Neural cell (in vitro differentiated cells): ENCODE measurements around the gene GOLGA8B. TPM values are rescaled to one million over a fixed set of nuclear protein-coding genes. Genes with fewer than 3 reads are reported as not detected.
A peak's percentile ranks its signal among the peaks of the same experiment; 100 is the strongest.

Experiments
- H2AFZ ChIP-seq: fragments of 200-600, 300-800 bp; sonication (generic), shearing (Covaris generic); 2 replicates; pipeline ENCODE4 v1.6.0; 2014; ENCODE audit warnings: low read depth, mild to moderate bottlenecking, antibody characterized with exemption, low read length, moderate library complexity
- H3F3A ChIP-seq: fragments of 200-600 bp; shearing (Covaris generic); 2 replicates; pipeline ENCODE4 v1.6.1; 2016; ENCODE audit warnings: mild to moderate bottlenecking, moderate library complexity, mixed read lengths, antibody characterized with exemption, low read length; ENCODE audit not compliant: insufficient read depth, poor library complexity, severe bottlenecking
- H3K27ac ChIP-seq: fragments of 200-600, 300-800 bp; sonication (generic), shearing (Covaris generic); 2 replicates; pipeline ENCODE4 v1.5.1; 2014; ENCODE audit warnings: mild to moderate bottlenecking, low read length, moderate library complexity
- H3K27me3 ChIP-seq: fragments of 300-800, 200-600 bp; sonication (generic), shearing (Covaris generic); 2 replicates; pipeline ENCODE4 v1.6.0; 2014; ENCODE audit warnings: mild to moderate bottlenecking, low read depth, low read length, moderate library complexity; ENCODE audit not compliant: insufficient read depth
- H3K36me3 ChIP-seq: fragments of 300-800, 200-600 bp; sonication (generic), shearing (Covaris generic); 2 replicates; pipeline ENCODE4 v1.5.1; 2014; ENCODE audit warnings: mild to moderate bottlenecking, antibody characterized with exemption, low read length, moderate library complexity; ENCODE audit not compliant: insufficient read depth
- H3K4me2 ChIP-seq: fragments of 300-800, 200-600 bp; sonication (generic), shearing (Covaris generic); 2 replicates; pipeline ENCODE4 v1.6.0; 2014; ENCODE audit warnings: mild to moderate bottlenecking, low read length
- H3K4me3 ChIP-seq: fragments of 300-800, 200-600 bp; sonication (generic), shearing (Covaris generic); 2 replicates; pipeline ENCODE4 v1.5.1; 2014; ENCODE audit warnings: mild to moderate bottlenecking, low read length, moderate library complexity
- H3K79me2 ChIP-seq: fragments of 200-600 bp; shearing (Covaris generic); replicated peaks from 2 replicates; pipeline ENCODE4 v1.6.0; 2014; ENCODE audit warnings: mild to moderate bottlenecking, low read length, moderate library complexity; ENCODE audit not compliant: insufficient read depth
- H3K9ac ChIP-seq: fragments of 300-800, 200-600 bp; sonication (generic), shearing (Covaris generic); 2 replicates; pipeline ENCODE4 v1.6.1; 2016; ENCODE audit warnings: mild to moderate bottlenecking, low read length, mixed read lengths
- H3K9me2 ChIP-seq: fragments of 200-600 bp; shearing (Covaris generic); 2 replicates; pipeline ENCODE4 v1.6.1; 2016; ENCODE audit warnings: mild to moderate bottlenecking, low read length, mixed read lengths; ENCODE audit not compliant: insufficient read depth
- H3K9me3 ChIP-seq: fragments of 200-600, 300-800 bp; sonication (generic), shearing (Covaris generic); 2 replicates; pipeline ENCODE4 v1.6.1; 2016; ENCODE audit warnings: mild to moderate bottlenecking, mixed run types, low read length, moderate library complexity, mixed read lengths
- H4K20me1 ChIP-seq: fragments of 200-600 bp; shearing (Covaris generic); 2 replicates; pipeline ENCODE4 v1.6.1; 2016; ENCODE audit warnings: mild to moderate bottlenecking, mixed run types; ENCODE audit not compliant: insufficient read depth
- EP300 ChIP-seq: fragments of 450-650 bp; conservative IDR thresholded peaks from 2 replicates; pipeline ENCODE4 v1.6.1; 2014; ENCODE audit warnings: antibody characterized with exemption, mild to moderate bottlenecking, moderate library complexity; ENCODE audit not compliant: poor library complexity, severe bottlenecking
- EZH2 ChIP-seq: fragments of 200-600, 300-800 bp; shearing (Covaris generic), sonication (generic); IDR thresholded peaks from 2 replicates; pipeline ENCODE4 v1.6.1; 2014; ENCODE audit warnings: antibody characterized with exemption, low read length, borderline replicate concordance, mild to moderate bottlenecking; ENCODE audit not compliant: insufficient read depth, poor library complexity, severe bottlenecking
- MXI1 ChIP-seq: fragments of 450-650 bp; conservative IDR thresholded peaks from 2 replicates; pipeline ENCODE4 v1.6.1; 2014; ENCODE audit warnings: antibody characterized with exemption, mild to moderate bottlenecking; ENCODE audit not compliant: poor library complexity, severe bottlenecking
- POLR2AphosphoS5 ChIP-seq: IDR thresholded peaks from 2 replicates; pipeline ENCODE4 v1.6.1; 2012
- RAD21 ChIP-seq: fragments of 450-650 bp; conservative IDR thresholded peaks from 2 replicates; pipeline ENCODE4 v1.6.1; 2014; ENCODE audit warnings: antibody characterized with exemption, mild to moderate bottlenecking, moderate library complexity
- SMC3 ChIP-seq: fragments of 450-650 bp; conservative IDR thresholded peaks from 2 replicates; pipeline ENCODE4 v1.6.1; 2014; ENCODE audit warnings: antibody characterized with exemption, mild to moderate bottlenecking, moderate library complexity; ENCODE audit not compliant: poor library complexity
- TAF1 ChIP-seq: IDR thresholded peaks from 2 replicates; pipeline ENCODE4 v1.6.1; 2012; ENCODE audit warnings: low read depth
- polyA plus RNA-seq: library from polyadenylated mRNA; depleted of rRNA; stranded (reverse); fragments of >200 nt; gene quantifications from 2 replicates; pipeline ENCODE4 v1.2.3, GENCODE V29; 2014
- TF ChIP-seq, protein P1 (sequence below): IDR thresholded peaks from 2 replicates; pipeline ENCODE4 v1.6.1; 2012; ENCODE audit warnings: borderline replicate concordance
- TF ChIP-seq, protein P2 (sequence below): fragments of 450-650 bp; IDR thresholded peaks from 2 replicates; pipeline ENCODE4 v1.5.1; 2014; ENCODE audit warnings: antibody characterized with exemption, mild to moderate bottlenecking, moderate library complexity; ENCODE audit not compliant: poor library complexity, severe bottlenecking

GOLGA8B gene
- polyA plus RNA-seq, 1 donor from 2014 or later = 462 TPM

DNA sequence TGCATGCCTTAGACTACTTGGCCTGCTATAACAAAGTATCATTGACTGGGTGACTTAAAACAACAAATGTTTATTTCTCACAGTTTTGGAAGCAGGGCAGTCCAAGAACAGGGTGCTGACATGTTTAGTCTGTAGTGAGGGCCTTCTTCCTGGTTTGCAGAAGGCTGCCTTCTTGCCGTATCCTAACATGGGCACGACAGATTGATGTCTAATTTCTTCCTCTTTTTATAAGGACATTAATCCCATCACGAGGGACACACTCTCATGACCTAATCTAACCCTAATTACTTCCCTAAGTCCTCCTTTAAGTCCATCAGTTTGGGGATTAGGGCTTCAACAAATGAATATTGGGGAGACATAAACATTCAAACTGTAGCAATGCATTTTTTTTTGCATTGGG lies 10.9 kb upstream of the GOLGA8B start:
- H3F3A ChIP-seq = no peaks in the 10 kb centered on the region
- TF ChIP-seq, protein P1, sequence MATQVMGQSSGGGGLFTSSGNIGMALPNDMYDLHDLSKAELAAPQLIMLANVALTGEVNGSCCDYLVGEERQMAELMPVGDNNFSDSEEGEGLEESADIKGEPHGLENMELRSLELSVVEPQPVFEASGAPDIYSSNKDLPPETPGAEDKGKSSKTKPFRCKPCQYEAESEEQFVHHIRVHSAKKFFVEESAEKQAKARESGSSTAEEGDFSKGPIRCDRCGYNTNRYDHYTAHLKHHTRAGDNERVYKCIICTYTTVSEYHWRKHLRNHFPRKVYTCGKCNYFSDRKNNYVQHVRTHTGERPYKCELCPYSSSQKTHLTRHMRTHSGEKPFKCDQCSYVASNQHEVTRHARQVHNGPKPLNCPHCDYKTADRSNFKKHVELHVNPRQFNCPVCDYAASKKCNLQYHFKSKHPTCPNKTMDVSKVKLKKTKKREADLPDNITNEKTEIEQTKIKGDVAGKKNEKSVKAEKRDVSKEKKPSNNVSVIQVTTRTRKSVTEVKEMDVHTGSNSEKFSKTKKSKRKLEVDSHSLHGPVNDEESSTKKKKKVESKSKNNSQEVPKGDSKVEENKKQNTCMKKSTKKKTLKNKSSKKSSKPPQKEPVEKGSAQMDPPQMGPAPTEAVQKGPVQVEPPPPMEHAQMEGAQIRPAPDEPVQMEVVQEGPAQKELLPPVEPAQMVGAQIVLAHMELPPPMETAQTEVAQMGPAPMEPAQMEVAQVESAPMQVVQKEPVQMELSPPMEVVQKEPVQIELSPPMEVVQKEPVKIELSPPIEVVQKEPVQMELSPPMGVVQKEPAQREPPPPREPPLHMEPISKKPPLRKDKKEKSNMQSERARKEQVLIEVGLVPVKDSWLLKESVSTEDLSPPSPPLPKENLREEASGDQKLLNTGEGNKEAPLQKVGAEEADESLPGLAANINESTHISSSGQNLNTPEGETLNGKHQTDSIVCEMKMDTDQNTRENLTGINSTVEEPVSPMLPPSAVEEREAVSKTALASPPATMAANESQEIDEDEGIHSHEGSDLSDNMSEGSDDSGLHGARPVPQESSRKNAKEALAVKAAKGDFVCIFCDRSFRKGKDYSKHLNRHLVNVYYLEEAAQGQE = no peak
- TF ChIP-seq EP300 (no peak), RAD21 (no peak), MXI1 (no peak), TAF1 (no peak), SMC3 (no peak), EZH2 (no peak), POLR2AphosphoS5 (no peak)
- TF ChIP-seq, protein P2, sequence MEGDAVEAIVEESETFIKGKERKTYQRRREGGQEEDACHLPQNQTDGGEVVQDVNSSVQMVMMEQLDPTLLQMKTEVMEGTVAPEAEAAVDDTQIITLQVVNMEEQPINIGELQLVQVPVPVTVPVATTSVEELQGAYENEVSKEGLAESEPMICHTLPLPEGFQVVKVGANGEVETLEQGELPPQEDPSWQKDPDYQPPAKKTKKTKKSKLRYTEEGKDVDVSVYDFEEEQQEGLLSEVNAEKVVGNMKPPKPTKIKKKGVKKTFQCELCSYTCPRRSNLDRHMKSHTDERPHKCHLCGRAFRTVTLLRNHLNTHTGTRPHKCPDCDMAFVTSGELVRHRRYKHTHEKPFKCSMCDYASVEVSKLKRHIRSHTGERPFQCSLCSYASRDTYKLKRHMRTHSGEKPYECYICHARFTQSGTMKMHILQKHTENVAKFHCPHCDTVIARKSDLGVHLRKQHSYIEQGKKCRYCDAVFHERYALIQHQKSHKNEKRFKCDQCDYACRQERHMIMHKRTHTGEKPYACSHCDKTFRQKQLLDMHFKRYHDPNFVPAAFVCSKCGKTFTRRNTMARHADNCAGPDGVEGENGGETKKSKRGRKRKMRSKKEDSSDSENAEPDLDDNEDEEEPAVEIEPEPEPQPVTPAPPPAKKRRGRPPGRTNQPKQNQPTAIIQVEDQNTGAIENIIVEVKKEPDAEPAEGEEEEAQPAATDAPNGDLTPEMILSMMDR = no peak
- H3K27ac ChIP-seq = no peak overlapping the region
- H3K4me3 ChIP-seq = no peak overlapping the region
- no peaks in the 10 kb centered on the region for H3K9me3 ChIP-seq
- H3K4me2 ChIP-seq = no peak overlapping the region
- H3K79me2 ChIP-seq = no peaks in the 10 kb centered on the region
- no peak overlapping the region for H3K9ac ChIP-seq
- H3K27me3 ChIP-seq = no peaks in the 10 kb centered on the region
- no peaks in the 10 kb centered on the region for H3K9me2 ChIP-seq
- no peaks in the 10 kb centered on the region for H3K36me3 ChIP-seq
- no peaks in the 10 kb centered on the region for H4K20me1 ChIP-seq
- H2AFZ ChIP-seq = no peak overlapping the region

DNA sequence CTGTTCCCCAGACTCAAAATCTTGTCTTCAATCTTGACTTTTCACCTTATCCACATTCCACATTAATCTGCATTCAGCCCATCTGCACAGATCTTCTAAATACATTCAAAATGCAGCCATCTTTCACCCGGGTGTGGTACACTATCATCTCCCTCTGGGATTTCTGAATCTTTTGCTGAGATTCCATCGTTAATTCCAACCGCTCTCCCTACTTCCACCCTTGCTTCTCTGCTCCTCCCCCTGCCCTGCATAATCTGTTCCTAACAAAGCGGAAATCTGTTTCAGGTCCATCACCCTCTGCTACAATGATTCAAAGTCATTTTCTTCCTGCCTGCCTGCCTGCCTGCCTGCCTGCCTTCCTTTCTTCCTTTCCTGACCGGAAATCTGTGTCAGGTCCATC lies 7.9 kb upstream of the GOLGA8B start:
- Histone ChIP-seq H4K20me1 (no peaks in the 10 kb centered on the region), H3K4me2 (no peak overlapping the region), H3K79me2 (no peaks in the 10 kb centered on the region), H3F3A (no peaks in the 10 kb centered on the region), H3K9me2 (no peaks in the 10 kb centered on the region), H3K4me3 (peak overlapping the region; percentile 27), H3K27me3 (no peaks in the 10 kb centered on the region), H3K9me3 (no peaks in the 10 kb centered on the region), H2AFZ (no peak overlapping the region), H3K27ac (peak overlapping the region; percentile 54), H3K9ac (peak overlapping the region; percentile 21), H3K36me3 (no peaks in the 10 kb centered on the region)
- TF ChIP-seq EP300 (no peak), SMC3 (no peak), POLR2AphosphoS5 (no peak), EZH2 (no peak), MXI1 (no peak), TAF1 (no peak)
- TF ChIP-seq, protein P1 = no peak
- TF ChIP-seq, protein P2 = no peak
